LNCAP (cell line): ENCODE data around the gene KIF20B.

Source experiments
- CTCF ChIP-seq: fragments of 450-650 bp; IDR thresholded peaks from 2 replicates; pipeline ENCODE4 v1.5.1; 2017; ENCODE audit warnings: mild to moderate bottlenecking

KIF20B gene

GRCh38 chr10:89659143-89660131 is 42.0 kb upstream of the KIF20B start:
- no peak for TF ChIP-seq CTCF

- TF ChIP-seq CTCF: no peak
Measured at GRCh38 chr10:89662596-89662995, 38.8 kb upstream of the KIF20B start.

GRCh38 chr10:89663144-89663543 is 38.2 kb upstream of the KIF20B start:
- TF ChIP-seq CTCF: no peak

GRCh38 chr10:89664203-89664602 is 37.2 kb upstream of the KIF20B start:
- TF ChIP-seq CTCF: no peak

- TF ChIP-seq CTCF: no peak
Measured at GRCh38 chr10:89665302-89665701, 36.1 kb upstream of the KIF20B start.

- TF ChIP-seq CTCF: no peak
Measured at GRCh38 chr10:89666138-89666537, 35.3 kb upstream of the KIF20B start.

- TF ChIP-seq CTCF: no peak
Measured at GRCh38 chr10:89668386-89669071, 32.9 kb upstream of the KIF20B start.
